Transverse colon (tissue), 3 donors: ENCODE measurements around the gene CDK17.

Experiments
- EP300 ChIP-seq: sonication (generic); formaldehyde crosslinking; IDR thresholded peaks from one replicate; pipeline ENCODE4 v1.6.1; 2017; ENCODE audit warnings: antibody characterized with exemption, low read depth
- POLR2A ChIP-seq: fragments of 450-650 bp; IDR thresholded peaks from one replicate; pipeline ENCODE4 v1.6.1; 2016; ENCODE audit warnings: antibody characterized with exemption, mild to moderate bottlenecking, moderate library complexity
- TF ChIP-seq, protein P1 (sequence below), 5 experiments: fragments of 200-600 bp in 3 of 5; fragments of 450-650 bp in 2 of 5; sonication (generic) in 3 of 5; IDR thresholded peaks; 1 replicate in 2 of 5; 2 replicates in 3 of 5; pipeline ENCODE4 v1.5.1; 2016 to 2017; ENCODE audit warnings: antibody characterized with exemption in 5 of 5, inconsistent platforms in 3 of 5, mild to moderate bottlenecking in 2 of 5, moderate library complexity in 1 of 5

DNA sequence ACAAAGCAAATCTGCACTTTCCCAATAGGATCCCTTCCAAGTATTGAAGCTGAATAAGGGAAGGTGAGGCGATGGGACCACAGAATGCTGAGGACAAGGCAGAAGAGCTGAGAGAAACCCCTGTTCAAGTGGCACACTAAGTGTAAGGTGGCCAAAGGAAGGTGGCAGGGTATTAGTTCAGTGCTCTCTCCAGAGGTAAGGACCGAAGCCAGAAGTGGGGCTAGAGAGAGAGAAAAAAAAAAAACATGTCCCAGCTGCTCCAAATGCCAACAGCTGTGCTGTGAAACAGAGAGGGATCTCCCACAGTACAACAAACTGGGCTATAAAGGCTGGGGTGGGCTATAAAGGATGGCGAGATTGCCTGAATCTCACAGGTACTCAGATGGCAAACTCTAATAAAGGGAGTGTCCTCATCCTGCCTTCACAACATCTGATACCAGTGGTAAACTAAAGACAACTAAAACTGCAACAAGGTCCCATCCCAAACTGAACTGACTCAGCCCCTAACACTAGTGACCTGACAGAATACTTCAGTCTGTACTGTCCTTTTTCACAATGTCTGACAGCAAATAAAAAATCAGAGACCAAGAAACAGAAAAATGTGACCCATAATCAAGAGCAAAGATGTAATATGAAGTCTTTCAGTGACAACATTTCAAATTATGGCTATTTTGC is 47.9 kb downstream of the CDK17 start:
- TF ChIP-seq, protein P1, sequence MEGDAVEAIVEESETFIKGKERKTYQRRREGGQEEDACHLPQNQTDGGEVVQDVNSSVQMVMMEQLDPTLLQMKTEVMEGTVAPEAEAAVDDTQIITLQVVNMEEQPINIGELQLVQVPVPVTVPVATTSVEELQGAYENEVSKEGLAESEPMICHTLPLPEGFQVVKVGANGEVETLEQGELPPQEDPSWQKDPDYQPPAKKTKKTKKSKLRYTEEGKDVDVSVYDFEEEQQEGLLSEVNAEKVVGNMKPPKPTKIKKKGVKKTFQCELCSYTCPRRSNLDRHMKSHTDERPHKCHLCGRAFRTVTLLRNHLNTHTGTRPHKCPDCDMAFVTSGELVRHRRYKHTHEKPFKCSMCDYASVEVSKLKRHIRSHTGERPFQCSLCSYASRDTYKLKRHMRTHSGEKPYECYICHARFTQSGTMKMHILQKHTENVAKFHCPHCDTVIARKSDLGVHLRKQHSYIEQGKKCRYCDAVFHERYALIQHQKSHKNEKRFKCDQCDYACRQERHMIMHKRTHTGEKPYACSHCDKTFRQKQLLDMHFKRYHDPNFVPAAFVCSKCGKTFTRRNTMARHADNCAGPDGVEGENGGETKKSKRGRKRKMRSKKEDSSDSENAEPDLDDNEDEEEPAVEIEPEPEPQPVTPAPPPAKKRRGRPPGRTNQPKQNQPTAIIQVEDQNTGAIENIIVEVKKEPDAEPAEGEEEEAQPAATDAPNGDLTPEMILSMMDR (IDR thresholded peaks at IDR 0.05) = no peak
- TF ChIP-seq EP300 = no peak
- no peak for TF ChIP-seq POLR2A
